HFFc6 (cell line): ENCODE measurements around the gene TPRG1. TPM values are rescaled to one million over a fixed set of nuclear protein-coding genes. Genes with fewer than 3 reads are reported as not detected.

Source experiments
- DNase-seq: peaks from one replicate; pipeline ENCODE4 v3.0.0-alpha.2; 2018
- H3K27ac Mint-ChIP-seq: 2 replicates; pipeline ENCODE4 v1.8.0; 2020; ENCODE audit warnings: mild to moderate bottlenecking, mixed read lengths
- H3K27me3 Mint-ChIP-seq: 2 replicates; pipeline ENCODE4 v1.8.0; 2021; ENCODE audit warnings: mild to moderate bottlenecking, moderate library complexity, mixed read lengths; ENCODE audit not compliant: insufficient read depth
- H3K36me3 Mint-ChIP-seq: 2 replicates; pipeline ENCODE4 v1.8.0; 2021; ENCODE audit warnings: low read depth, mixed read lengths
- H3K4me1 Mint-ChIP-seq: 2 replicates; pipeline ENCODE4 v1.8.0; 2020; ENCODE audit warnings: low read depth, mixed read lengths
- H3K4me3 Mint-ChIP-seq: 2 replicates; pipeline ENCODE4 v1.8.0; 2020; ENCODE audit warnings: mild to moderate bottlenecking, moderate library complexity, mixed read lengths
- H3K9me3 Mint-ChIP-seq: 2 replicates; pipeline ENCODE4 v1.8.0; 2020; ENCODE audit warnings: mild to moderate bottlenecking, mixed read lengths
- total RNA-seq, 6 experiments: library from RNA; stranded (reverse); fragmentation: NEBNext Ultra II Directional; extraction: Animal tissue kit (Norgen Biotek cat#: 25700); gene quantifications; 2 replicates in 1 of 6; 3 replicates in 5 of 6; pipeline ENCODE4 v1.2.3, GENCODE V29; 2021
- TF ChIP-seq, protein P1 (sequence below): fragments of 200-600 bp; sonication (generic); IDR thresholded peaks from 2 replicates; pipeline ENCODE4 v1.5.0; 2021; ENCODE audit warnings: antibody characterized with exemption, mild to moderate bottlenecking

The TPRG1 gene
- total RNA-seq, 6 experiments from 2014 or later: not detected

DNA sequence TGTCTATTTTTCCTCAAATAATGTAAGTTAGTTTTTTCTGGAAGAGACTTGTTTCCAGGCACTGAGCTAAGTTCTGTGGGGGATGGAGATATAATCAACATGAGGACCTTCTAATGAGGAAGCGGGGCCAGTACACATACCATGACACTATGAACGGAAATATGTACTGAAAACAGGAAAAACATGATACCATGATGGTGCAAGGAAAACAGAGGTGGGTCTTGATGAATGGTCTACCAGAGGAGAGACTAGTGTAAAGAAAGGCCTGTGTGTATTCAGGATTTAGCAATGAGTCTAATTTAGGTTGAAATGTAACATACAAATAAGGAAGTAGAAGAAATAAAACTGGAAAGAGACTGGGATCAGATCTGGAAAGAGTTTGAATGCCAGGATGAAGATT, 38.9 kb upstream of the TPRG1 start:
- DNase-seq: no peak
- TF ChIP-seq, protein P1, sequence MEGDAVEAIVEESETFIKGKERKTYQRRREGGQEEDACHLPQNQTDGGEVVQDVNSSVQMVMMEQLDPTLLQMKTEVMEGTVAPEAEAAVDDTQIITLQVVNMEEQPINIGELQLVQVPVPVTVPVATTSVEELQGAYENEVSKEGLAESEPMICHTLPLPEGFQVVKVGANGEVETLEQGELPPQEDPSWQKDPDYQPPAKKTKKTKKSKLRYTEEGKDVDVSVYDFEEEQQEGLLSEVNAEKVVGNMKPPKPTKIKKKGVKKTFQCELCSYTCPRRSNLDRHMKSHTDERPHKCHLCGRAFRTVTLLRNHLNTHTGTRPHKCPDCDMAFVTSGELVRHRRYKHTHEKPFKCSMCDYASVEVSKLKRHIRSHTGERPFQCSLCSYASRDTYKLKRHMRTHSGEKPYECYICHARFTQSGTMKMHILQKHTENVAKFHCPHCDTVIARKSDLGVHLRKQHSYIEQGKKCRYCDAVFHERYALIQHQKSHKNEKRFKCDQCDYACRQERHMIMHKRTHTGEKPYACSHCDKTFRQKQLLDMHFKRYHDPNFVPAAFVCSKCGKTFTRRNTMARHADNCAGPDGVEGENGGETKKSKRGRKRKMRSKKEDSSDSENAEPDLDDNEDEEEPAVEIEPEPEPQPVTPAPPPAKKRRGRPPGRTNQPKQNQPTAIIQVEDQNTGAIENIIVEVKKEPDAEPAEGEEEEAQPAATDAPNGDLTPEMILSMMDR: no peak
- H3K4me3 Mint-ChIP-seq: no peak overlapping the region
- no peak overlapping the region for H3K27ac Mint-ChIP-seq
- no peaks in the 10 kb centered on the region for H3K9me3 Mint-ChIP-seq
- peaks cover 15% of the 10 kb centered on the region for H3K4me1 Mint-ChIP-seq
- peaks cover 10% of the 10 kb centered on the region; the same call in 1 of the 2 replicates for H3K27me3 Mint-ChIP-seq
- no peaks in the 10 kb centered on the region for H3K36me3 Mint-ChIP-seq

DNA sequence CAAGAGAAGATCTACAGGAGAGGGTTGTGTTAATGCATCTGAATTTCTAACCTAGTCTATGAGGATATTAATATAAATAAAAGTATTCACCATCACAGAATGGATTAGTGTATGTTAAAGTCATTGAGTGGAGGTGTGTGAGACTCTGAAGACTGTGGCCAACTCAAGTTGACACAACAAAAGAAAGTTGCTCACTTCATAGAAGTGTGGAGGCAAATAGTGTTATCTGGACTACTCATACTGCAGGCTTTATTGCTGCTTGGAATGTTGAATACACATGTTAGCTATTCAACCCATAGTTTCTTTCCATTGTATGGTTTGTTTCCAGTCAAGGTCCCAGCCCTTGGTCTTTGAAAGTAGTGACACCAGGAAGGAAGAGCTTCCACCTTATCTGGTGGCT, 38.0 kb upstream of the TPRG1 start:
- H3K9me3 Mint-ChIP-seq: no peaks in the 10 kb centered on the region
- TF ChIP-seq, protein P1: no peak

DNA sequence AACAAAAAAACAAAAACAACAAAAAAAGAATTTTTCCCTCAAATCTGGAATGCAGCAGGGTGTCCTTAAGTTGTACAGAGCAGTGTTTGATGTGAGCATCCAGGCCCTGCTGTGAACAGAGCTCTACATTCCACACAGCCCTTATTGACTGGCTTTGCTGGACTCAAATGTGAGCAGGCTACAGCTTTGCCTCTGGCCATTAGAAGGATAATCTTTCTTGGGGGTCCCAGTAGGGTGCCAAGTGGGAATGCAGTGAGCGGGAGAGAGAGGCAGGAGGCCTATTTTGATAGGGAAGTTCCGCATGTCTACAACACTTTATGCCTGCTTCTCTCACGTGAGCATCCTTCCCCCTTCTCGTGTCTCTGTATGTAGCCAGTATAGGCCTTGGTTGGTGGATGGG, 34.4 kb upstream of the TPRG1 start:
- no peak overlapping the region for H3K4me3 Mint-ChIP-seq
- no peak overlapping the region for H3K27ac Mint-ChIP-seq
- DNase-seq: no peak
- H3K36me3 Mint-ChIP-seq: no peaks in the 10 kb centered on the region
- TF ChIP-seq, protein P1: no peak
- H3K9me3 Mint-ChIP-seq: no peaks in the 10 kb centered on the region
- peaks cover 7% of the 10 kb centered on the region for H3K4me1 Mint-ChIP-seq
- peaks cover 30% of the 10 kb centered on the region for H3K27me3 Mint-ChIP-seq

More for the DNA sequence above, 38.0 kb upstream of the TPRG1 start:
- DNase-seq: no peak
- Mint-ChIP-seq H3K4me3 (no peak overlapping the region), H3K27me3 (peaks cover 13% of the 10 kb centered on the region), H3K27ac (no peak overlapping the region), H3K36me3 (no peaks in the 10 kb centered on the region), H3K4me1 (peaks cover 15% of the 10 kb centered on the region)

- Mint-ChIP-seq H3K9me3 (no peaks in the 10 kb centered on the region), H3K27me3 (peaks cover 30% of the 10 kb centered on the region), H3K36me3 (no peaks in the 10 kb centered on the region), H3K27ac (no peak overlapping the region), H3K4me1 (no peaks in the 10 kb centered on the region), H3K4me3 (no peak overlapping the region)
- TF ChIP-seq, protein P1: no peak
- no peak for DNase-seq
Measured at GRCh38 chr3:189138901-189139610, 32.7 kb upstream of the TPRG1 start.

- TF ChIP-seq, protein P1: no peak
- DNase-seq: no peak
- Mint-ChIP-seq H3K9me3 (no peaks in the 10 kb centered on the region), H3K4me1 (no peaks in the 10 kb centered on the region), H3K36me3 (no peaks in the 10 kb centered on the region), H3K4me3 (no peak overlapping the region), H3K27ac (no peak overlapping the region), H3K27me3 (peaks cover 30% of the 10 kb centered on the region)
Measured at GRCh38 chr3:189139611-189139940, 32.2 kb upstream of the TPRG1 start.
